Heart left ventricle (tissue), 13 donors: ENCODE results near the gene MATK.

ENCODE experiments used
- POLR2A ChIP-seq, 2 donors: fragments of 450-650 bp; IDR thresholded peaks; one replicate each; pipeline ENCODE4 v1.6.1; 2017; ENCODE audit warnings: antibody characterized with exemption in 2 of 2, mild to moderate bottlenecking in 2 of 2, moderate library complexity in 2 of 2
- TF ChIP-seq, protein P1 (sequence below), 12 donors: fragments of 200-600 bp; sonication (generic) in 4 of 12; IDR thresholded peaks; one replicate each; pipeline versions ENCODE4 v1.5.0 to v1.8.0; 2018 to 2022; ENCODE audit warnings: antibody characterized with exemption in 12 of 12, mild to moderate bottlenecking in 5 of 12
- donor health status: ischemic (EF 13 %, LVEDD 7.1; RV severe dilation, severe dysfunction).
- donor health status: DM: no; HTN: yes; CAD: no.
- donor health status: DM: no; HTN: no; CAD: no.
- donor health status: ischemic (EF 25% LVEDD 6.9; RV normal size, moderate dysfunction).
- donor health status: ischemic (EF 25% LVEDD 5.7; RV mildly dilated, moderate dysfunction).
- donor health status: ischemic (EF 35%, LVEDD 5.7; RV mildly dilated, moderate dysfunction).
- donor health status: nonischemic (EF 11% LVEDD 7.7; RV severe dilation, severe dysfunction).
- donor health status: DM: yes; HTN: yes; CAD: no.
- donor health status: PGD.
- donor health status: ischemic (EF 29% LVEDD 5.4; RV normal size, mild dysfunction).
- donor health status: nonischemic (EF 23%, LVEDD 6.1; RV moderate dilation, normal function).

- TF ChIP-seq, protein P1, sequence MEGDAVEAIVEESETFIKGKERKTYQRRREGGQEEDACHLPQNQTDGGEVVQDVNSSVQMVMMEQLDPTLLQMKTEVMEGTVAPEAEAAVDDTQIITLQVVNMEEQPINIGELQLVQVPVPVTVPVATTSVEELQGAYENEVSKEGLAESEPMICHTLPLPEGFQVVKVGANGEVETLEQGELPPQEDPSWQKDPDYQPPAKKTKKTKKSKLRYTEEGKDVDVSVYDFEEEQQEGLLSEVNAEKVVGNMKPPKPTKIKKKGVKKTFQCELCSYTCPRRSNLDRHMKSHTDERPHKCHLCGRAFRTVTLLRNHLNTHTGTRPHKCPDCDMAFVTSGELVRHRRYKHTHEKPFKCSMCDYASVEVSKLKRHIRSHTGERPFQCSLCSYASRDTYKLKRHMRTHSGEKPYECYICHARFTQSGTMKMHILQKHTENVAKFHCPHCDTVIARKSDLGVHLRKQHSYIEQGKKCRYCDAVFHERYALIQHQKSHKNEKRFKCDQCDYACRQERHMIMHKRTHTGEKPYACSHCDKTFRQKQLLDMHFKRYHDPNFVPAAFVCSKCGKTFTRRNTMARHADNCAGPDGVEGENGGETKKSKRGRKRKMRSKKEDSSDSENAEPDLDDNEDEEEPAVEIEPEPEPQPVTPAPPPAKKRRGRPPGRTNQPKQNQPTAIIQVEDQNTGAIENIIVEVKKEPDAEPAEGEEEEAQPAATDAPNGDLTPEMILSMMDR (IDR thresholded peaks at IDR 0.05) = no peak
- TF ChIP-seq POLR2A (IDR thresholded peaks at IDR 0.05) = no peak
These were observed 28.5 kb upstream of the MATK start for GRCh38 chr19:3814648-3815047.
